ENCODE results near the gene LIPN.

- TF ChIP-seq CTCF (IDR thresholded peaks at IDR 0.05; ENCODE audit: control extremely low read depth in 1 of 3, insufficient read depth in 1 of 3, low read depth in 1 of 3, low read length in 3 of 3) (no peak), SUZ12 (IDR thresholded peaks at IDR 0.05; ENCODE audit: low read length) (no peak), CEBPB (IDR thresholded peaks at IDR 0.05; ENCODE audit: low read depth, low read length) (no peak), TCF12 (IDR thresholded peaks at IDR 0.05; ENCODE audit: low read depth, low read length) (no peak), TAF1 (IDR thresholded peaks at IDR 0.05; ENCODE audit: low read depth, low read length) (no peak), POU5F1 (IDR thresholded peaks at IDR 0.05; ENCODE audit: low read depth, low read length) (no peak), SRF (IDR thresholded peaks at IDR 0.05; ENCODE audit: low read depth, low read length) (no peak), POLR2AphosphoS5 (IDR thresholded peaks at IDR 0.05; ENCODE audit: low read depth, low read length) (no peak), BCL11A (IDR thresholded peaks at IDR 0.05; ENCODE audit: low read depth in 2 of 2, low read length in 2 of 2) (no peak), POLR2A (IDR thresholded peaks at IDR 0.05; ENCODE audit: control extremely low read depth in 1 of 2, low read depth in 2 of 2, low read length in 2 of 2) (no peak), ZNF274 (IDR thresholded peaks at IDR 0.05; ENCODE audit: borderline replicate concordance, extremely low read depth, low read length) (no peak), SP1 (IDR thresholded peaks at IDR 0.05; ENCODE audit: low read depth, low read length) (no peak)
- TF ChIP-seq, protein P1, sequence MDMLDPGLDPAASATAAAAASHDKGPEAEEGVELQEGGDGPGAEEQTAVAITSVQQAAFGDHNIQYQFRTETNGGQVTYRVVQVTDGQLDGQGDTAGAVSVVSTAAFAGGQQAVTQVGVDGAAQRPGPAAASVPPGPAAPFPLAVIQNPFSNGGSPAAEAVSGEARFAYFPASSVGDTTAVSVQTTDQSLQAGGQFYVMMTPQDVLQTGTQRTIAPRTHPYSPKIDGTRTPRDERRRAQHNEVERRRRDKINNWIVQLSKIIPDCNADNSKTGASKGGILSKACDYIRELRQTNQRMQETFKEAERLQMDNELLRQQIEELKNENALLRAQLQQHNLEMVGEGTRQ (IDR thresholded peaks at IDR 0.05; ENCODE audit: low read length) = no peak
Observed at GRCh38 chr10:88769384-88769783, 9.6 kb downstream of the LIPN start.
